HL-60/S4 (cell line): ENCODE results near the gene ZNF177.
"Not testable (repeated sequence)": the region's sequence is repeated elsewhere in the genome, so short reads cannot be mapped to it uniquely, and the experiment has no call there.

Experiments used
- in situ Hi-C: fragments of 300-500 bp; cut with MboI; formaldehyde crosslinking; loops from 2 replicates; pipeline ENCODE4 v1.14.3; 2022; ENCODE audit warnings: low sequenced_read_pairs

Gene ZNF177

GRCh38 chr19:9362905-9363304 is at the start of gene ZNF177:
ZNF177 (plus strand) TSS chr19:9363013; CDS start chr19:9378312, 15,299 bp downstream.
- in situ Hi-C loops: no loop called here

- in situ Hi-C loops: no loop called here
Measured at GRCh38 chr19:9313756-9314155, 49.1 kb upstream of the ZNF177 start.

- in situ Hi-C loops: no loop called here
Measured at GRCh38 chr19:9321338-9321737, 41.5 kb upstream of the ZNF177 start.

DNA sequence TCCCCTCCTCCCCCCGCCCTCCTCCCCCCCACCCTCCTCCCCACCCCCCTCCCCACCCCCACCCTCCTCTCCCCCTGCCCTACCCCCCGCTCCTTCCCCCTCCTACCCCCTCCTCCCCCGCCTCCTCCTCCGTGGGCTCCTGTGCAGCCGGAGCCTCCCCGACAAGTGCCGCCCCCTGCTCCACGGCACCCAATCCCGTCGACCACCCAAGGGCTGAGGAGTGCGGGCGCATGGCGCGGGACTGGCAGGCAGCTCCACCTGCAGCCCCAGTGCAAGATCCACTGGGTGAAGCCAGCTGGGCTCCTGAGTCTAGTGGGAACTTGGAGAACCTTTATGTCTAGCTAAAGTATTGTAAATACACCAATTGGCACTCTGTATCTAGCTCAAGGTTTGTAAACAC is 41.1 kb upstream of the ZNF177 start:
- in situ Hi-C loops: not testable (repeated sequence)

- in situ Hi-C loops: not testable (repeated sequence)
Measured at GRCh38 chr19:9322201-9322600, 40.6 kb upstream of the ZNF177 start.

DNA sequence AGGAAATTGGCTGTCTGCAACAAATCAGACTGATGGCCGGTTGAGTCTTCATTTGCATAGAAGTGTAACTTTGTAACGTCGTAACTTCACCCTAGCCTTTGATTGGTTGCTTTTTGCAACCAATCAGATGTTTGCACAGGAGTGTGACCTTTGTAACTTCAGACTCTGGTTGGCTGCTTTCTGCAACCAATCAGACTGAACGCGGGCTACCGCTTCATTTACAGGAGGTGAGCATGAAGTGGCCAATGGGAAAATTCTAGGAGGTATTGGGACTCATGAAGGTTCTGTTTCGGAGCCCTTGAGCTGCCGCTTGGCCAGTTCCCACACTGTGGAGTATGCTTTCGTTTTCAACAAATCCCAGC is 39.3 kb upstream of the ZNF177 start:
- in situ Hi-C loops: no loop called here

- in situ Hi-C loops: no loop called here
Measured at GRCh38 chr19:9323919-9324583, 38.8 kb upstream of the ZNF177 start, which contains the start of gene ZNF559. ZNF559 (plus strand) TSS chr19:9324179; CDS start chr19:9338550, 14,371 bp downstream.

DNA sequence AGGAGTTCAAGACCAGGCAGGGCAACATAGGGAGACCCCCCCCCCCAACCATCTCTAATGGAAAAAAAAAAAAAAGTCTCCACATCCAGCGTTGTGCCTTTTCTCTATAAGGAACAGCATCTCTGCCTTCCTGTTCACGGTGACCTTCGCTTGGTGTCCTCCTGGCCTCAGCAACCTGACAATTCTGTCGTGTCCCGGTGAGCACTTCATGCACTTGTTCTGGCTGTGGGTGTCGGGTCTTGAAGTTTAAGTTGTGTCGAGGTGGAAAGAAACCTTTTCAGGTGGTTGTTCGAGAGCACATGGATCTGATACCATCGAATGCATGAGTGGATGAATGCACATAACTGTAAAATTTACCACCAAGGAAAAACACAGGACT is 38.2 kb upstream of the ZNF177 start:
- in situ Hi-C loops: no loop called here

DNA sequence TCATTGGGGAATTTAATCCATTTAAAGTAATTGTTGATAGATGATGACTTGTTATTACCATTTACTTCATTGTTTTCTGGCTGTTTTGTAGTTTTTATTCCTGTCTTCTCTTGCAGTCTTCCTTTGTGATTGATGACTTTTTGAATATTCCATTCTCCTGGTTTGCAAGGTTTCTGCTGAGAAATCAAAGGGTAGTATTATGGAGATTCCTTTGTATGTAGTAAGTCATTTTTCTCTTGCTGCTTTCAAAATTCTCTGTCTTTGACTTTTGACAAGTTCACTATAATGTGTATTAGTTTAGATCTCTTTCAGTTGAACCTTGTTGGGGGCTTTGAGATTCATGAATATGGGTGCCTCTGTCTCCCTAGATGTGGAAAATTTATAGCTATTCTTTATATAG is 32.8 kb upstream of the ZNF177 start:
- in situ Hi-C loops: no loop called here

- in situ Hi-C loops: no loop called here
Measured at GRCh38 chr19:9342610-9343304, 20.1 kb upstream of the ZNF177 start.

- in situ Hi-C loops: no loop called here
Measured at GRCh38 chr19:9345005-9345404, 17.8 kb upstream of the ZNF177 start.

GRCh38 chr19:9348253-9348652 is 14.6 kb upstream of the ZNF177 start:
- in situ Hi-C loops: no loop called here

GRCh38 chr19:9348671-9349070 is 14.1 kb upstream of the ZNF177 start:
- in situ Hi-C loops: no loop called here

GRCh38 chr19:9352505-9352904 is 10.3 kb upstream of the ZNF177 start:
- in situ Hi-C loops: no loop called here

- in situ Hi-C loops: no loop called here
Measured at GRCh38 chr19:9353011-9353410, 9.8 kb upstream of the ZNF177 start.

DNA sequence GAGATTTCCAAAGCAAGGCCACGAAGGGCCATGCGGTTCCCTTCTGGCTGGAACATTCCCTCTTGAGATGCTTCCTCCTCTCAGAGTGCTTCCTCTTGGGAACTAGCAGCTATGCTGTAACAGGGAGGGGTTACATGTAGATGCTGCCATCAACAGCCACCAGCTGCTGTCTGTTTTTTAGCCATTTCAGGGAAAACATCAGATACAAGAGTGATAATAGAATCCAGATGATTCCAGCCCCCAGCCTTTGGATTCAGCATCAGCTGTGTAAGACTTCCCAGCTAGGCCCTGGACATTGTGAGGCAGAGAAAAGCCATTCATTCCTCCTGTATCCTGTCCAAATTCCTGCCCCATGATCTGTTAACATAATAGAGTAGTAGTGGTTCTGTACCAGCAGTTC is 8.2 kb upstream of the ZNF177 start:
- in situ Hi-C loops: no loop called here

- in situ Hi-C loops: no loop called here
Measured at GRCh38 chr19:9370738-9371619, 8.2 kb downstream of the ZNF177 start.

DNA sequence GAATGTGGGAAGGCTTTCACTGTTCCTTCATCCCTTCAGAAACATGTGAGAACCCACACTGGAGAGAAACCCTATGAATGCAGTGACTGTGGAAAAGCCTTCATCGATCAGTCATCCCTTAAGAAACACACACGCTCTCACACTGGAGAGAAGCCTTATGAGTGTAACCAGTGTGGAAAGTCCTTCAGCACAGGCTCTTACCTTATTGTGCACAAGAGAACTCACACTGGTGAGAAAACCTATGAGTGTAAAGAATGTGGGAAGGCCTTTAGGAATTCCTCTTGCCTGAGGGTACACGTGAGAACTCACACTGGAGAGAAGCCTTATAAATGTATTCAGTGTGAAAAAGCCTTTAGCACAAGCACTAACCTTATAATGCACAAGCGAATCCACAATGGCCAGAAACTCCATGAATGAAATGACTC is 18.6 kb downstream of the ZNF177 start:
- in situ Hi-C loops: no loop called here

GRCh38 chr19:9406798-9407352 is 44.1 kb downstream of the ZNF177 start:
- in situ Hi-C loops: no loop called here

DNA sequence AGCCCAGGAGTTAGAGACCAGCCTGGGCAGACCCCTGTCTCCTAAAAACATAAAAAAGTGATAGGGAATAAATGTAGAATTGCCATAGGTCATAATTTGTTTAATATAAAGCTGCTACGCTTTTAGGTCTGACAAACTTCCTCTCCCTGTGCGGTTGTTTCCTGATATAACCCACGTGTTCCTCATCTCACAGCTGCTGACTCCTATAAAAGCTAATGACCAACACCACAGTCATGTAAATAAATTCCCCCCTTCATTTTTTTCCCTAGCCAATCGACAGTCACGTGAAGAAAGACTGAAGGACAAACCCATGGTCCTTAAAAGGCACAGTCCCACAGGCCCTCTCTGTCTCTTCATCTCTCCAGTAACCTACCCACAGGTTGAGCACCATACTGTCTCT is 45.0 kb downstream of the ZNF177 start:
- in situ Hi-C loops: no loop called here

- in situ Hi-C loops: no loop called here
Measured at GRCh38 chr19:9413240-9413954, 50.6 kb downstream of the ZNF177 start.
